GM03348 (cell line): ENCODE measurements around the gene STYK1.

Experiments used
- DNase-seq: peaks from one replicate; pipeline ENCODE4 v3.0.0; 2012; ENCODE audit warnings: low spot score

STYK1 gene, protein sequence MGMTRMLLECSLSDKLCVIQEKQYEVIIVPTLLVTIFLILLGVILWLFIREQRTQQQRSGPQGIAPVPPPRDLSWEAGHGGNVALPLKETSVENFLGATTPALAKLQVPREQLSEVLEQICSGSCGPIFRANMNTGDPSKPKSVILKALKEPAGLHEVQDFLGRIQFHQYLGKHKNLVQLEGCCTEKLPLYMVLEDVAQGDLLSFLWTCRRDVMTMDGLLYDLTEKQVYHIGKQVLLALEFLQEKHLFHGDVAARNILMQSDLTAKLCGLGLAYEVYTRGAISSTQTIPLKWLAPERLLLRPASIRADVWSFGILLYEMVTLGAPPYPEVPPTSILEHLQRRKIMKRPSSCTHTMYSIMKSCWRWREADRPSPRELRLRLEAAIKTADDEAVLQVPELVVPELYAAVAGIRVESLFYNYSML

DNA sequence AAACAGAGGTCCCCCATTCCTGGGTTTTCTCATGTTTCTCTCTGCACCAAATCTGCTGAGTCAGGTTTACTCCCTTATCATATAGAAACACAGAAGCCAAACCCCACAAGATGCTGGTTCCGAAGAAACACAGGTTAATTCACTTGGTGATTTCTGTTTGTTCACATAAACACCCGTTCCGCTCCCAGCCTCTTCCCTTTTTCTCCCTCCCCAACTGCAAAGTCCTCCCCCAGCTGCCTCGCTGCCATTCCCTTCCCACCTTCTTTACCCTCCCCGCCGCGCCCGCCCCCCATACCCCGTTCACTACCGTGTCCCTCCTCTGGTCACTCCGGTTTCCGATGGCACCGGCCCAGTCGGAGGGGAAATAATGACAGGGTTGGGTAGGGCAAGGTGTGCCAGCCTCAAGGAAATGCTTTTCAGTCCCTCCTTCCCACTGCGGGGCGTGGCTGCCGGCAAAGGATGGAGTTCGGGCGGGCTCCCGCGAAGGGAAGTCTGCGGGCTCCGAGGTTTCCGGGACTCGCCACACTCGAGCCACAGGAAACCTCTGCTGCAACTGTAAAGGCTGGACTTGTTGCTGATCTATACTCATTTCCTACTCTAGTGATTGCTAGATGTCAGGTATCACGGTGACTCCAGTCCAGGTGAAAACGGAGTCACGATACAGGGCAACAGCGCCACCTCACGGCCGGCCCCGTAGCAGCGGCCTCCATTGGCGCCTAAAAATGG is at the start of gene STYK1:
TSS of gene STYK1 (minus strand) at position 394 of the 726 bp plus-strand sequence. CDS start 39,434 bp downstream, outside the sequence.
- peak; percentile 74 for DNase-seq

GRCh38 chr12:10722905-10723746 is 49.3 kb upstream of the STYK1 start, which contains the start of gene YBX3:
TSS of gene YBX3 (minus strand) at chr12:10723323. CDS start at chr12:10723111, 212 bp downstream.
- DNase-seq = peak; percentile 92

DNA sequence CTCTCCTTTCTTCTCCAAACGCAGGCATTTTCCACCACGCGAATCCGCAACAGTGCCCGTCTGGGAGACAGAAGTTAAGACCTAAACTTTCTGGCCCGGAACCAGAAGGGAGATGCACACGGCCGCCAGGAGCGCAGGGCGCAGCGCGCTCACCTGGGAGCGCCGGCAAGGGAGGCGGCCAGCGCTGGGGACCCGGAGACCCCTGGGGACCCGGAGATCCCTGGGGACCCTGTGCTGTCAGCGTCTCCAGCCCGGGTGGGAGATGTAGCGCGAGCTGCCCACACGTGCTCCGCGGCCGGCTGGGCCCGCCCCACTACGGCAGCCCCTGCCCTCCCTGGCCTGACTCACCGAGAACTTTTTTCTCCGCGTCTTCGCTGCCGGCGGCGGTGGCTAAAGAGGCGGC is 48.7 kb upstream of the STYK1 start:
- peak; percentile 80 for DNase-seq

GRCh38 chr12:10721651-10722501 is 48.0 kb upstream of the STYK1 start:
- DNase-seq = peak; percentile 87

GRCh38 chr12:10720974-10721650 is 47.3 kb upstream of the STYK1 start:
- no peak for DNase-seq

GRCh38 chr12:10719482-10719881 is 45.6 kb upstream of the STYK1 start:
- no peak for DNase-seq

- DNase-seq = no peak
These were observed 44.5 kb upstream of the STYK1 start for GRCh38 chr12:10718279-10718821.

DNA sequence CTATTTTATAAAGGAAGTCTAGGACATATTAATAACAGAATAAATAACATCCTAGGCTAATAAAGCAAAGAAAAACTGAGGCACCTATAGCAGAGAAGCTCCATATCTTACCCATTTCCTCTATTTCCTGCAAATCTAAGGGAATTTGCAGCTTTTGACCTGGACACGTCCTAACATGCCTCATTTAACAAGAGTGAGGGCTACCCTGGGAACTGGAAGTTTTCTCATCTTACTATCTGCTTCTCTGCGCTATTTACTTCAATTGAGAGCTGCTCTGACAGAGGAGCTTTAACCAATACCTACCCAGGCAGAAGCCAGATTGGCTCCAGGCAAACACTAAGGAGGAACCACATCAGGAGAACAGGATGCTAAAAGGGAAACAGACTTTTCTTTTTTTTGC is 43.6 kb upstream of the STYK1 start:
- DNase-seq = no peak

DNA sequence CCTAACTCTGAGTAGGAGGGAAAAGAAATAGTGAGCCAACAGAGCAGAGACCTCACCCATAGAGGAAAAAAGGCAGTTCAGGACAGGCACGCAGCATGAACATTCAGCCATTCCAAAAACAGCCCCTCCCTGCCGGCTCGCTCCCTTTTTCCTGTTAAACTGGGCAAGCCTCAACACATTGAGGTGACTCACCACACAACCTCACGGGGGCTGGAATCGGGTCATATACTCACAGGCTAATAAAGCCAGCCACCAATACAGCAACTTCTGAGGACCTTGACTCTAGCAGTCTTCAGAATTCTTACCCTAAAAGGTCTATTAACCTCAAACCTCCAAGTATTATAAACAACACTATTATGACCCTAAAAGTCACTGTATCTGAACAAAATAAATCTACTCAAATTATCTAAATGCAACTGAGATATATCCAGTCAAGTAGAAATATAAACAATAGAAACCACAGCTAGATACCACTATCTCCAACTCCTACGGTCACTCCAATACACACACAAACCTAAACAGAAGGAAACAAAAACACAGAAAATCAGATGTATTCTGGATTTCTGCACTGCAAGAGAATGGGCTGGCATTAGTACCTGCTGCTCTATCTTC is 43.0 kb upstream of the STYK1 start:
- DNase-seq = peak; percentile 86

DNA sequence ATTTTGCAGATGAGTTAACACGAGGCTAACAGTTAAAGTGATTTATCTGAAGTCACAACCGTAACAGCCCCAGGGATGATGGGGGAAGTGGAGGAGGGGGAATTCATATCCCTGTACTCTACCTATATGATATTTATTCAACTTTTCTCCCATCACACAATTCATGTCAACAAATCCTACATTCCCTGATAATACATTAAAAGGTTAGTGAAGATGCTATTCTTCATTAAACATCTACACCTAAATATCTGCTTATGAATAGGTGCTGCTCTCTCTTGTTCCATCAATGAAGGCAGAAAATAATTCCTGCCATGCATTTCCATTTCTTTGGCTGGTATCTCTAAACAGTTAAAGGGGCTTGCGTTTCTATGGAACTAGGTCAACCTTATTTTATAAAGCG is 42.4 kb upstream of the STYK1 start:
- no peak for DNase-seq

GRCh38 chr12:10715491-10715890 is 41.6 kb upstream of the STYK1 start:
- no peak for DNase-seq

DNA sequence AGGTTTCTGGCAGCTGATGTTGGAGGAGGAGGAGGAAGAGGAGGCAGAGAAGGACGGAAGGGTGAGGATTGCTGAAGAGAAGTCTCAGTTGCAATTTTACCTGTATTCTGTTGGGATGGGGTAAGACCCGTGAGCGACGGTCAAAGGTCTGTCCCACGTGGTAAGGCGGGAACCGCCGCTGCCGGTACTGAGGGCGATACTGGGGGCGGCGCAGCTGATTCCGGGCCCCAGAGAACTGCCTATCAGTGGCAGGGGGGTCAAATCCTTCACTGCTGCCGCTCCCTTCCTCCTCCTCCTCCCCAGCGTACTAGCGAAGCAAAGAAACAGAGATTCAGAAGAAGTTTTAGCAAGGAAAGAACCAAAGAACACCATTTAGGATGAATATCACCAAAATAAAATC is 36.0 kb upstream of the STYK1 start:
- DNase-seq = no peak

- no peak for DNase-seq
These were observed 35.0 kb upstream of the STYK1 start for GRCh38 chr12:10708862-10709261.

- DNase-seq = peak; percentile 50
These were observed 31.8 kb upstream of the STYK1 start for GRCh38 chr12:10705655-10706054.

DNA sequence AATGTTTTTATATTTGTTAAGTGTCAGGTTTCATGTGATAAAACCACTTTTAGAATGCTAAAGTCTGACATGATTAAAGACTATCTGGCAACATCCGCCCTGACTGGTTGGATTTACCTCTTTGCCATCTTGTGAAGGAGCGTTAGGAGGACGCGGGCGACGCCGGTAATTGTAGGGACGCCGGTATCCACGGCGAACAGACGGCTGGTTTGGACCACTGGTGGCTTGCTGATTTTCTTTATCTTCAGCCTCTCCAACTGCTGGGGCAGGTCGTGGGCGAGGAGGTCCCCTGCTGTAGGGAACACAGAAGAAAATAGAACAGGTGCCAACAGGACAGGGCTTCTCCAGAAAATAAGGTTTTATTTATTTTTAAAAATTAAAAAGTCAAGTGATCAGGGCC is 28.0 kb upstream of the STYK1 start:
- DNase-seq = no peak

DNA sequence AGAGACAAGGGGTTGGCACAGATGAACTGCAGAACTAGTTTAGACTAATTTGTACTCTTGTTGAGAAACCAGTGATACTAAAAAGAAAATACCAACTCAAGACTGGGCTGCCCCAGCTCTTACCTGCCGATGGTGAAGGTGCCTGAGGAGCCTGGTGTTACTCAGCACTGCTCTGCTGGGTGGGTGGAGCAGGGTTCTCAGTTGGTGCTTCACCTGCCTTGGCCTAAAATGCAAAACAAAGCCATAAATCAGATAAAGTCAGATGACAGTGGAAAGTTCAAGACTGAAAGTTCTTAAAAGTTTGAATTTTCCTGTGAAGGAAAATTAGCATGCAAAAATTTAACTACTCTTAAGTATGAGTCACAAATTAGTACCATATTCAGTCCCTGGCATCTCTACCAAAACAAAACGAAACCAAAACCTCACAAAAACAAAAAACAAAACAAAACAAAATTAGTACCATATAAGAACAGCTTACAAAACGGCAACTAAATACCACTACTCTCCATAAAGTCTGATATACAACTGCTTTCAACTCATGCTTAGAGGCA is 27.4 kb upstream of the STYK1 start:
- DNase-seq = no peak

DNA sequence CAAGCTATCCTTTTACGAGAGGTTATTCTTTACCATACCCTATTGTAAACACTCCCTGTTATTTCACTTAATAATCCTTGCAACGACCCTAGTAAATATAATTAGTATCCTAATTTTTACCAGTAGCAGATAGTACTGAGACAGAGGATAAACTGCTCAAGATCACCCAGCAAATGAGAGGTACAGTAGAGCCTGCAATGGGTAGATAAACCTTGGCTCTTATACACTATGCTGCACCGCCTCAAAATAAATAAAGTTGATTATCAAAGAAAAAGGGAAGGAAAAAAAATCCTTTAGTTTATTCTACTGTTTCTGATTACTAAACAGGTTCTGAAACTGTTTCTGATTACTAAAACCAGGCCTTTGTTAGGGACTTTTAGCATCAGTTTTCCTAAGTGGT is 26.7 kb upstream of the STYK1 start:
- DNase-seq = no peak

GRCh38 chr12:10697862-10698261 is 24.0 kb upstream of the STYK1 start:
- DNase-seq = no peak

GRCh38 chr12:10697156-10697555 is 23.3 kb upstream of the STYK1 start:
- DNase-seq = no peak

DNA sequence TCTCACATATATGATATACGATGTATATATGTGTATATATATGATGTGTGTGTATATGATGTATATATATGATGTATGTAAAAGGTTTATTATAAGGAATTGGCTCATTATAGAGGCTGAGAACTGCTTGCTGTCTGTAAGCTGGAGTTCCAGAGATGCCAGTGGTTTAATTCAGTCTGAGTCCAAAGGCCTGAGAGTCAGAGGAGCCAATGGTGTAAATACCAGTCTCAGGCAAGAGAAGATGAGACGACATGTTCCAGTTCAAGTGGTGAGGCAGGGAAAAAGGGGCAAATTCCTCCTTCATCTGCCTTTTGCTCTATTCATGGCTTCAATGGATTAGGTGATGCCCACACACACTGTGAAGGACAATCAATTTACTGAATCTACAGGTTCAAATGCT is 17.1 kb upstream of the STYK1 start:
- DNase-seq = no peak
